H1 (cell line): ENCODE results near the gene QSOX2. TPM values are rescaled to one million over a fixed set of nuclear protein-coding genes. Genes with fewer than 3 reads are reported as not detected.

Experiments used
- CTCF ChIA-PET: fragments of 300-600 bp; sonication (Branson Sonifier 250); formaldehyde crosslinking; loops from one replicate; lab custom pipeline; 2021; ENCODE audit not compliant: partially characterized antibody; lab: Charles Lee
- POLR2A ChIA-PET: fragments of 300-600 bp; sonication (Branson Sonifier 250); formaldehyde crosslinking; loops from one replicate; lab custom pipeline; 2021; ENCODE audit warnings: inconsistent platforms; ENCODE audit not compliant: partially characterized antibody; lab: Charles Lee
- DNase-seq, 2 experiments: peaks; one replicate each; pipeline versions ENCODE4 v3.0.0 to v3.0.0-alpha.2; 2010 to 2022; ENCODE audit warnings: low spot score in 2 of 2, low read depth in 1 of 2, mixed read lengths in 1 of 2
- FAIRE-seq: peaks from 2 replicates; lab custom pipeline; 2011; peaks lifted over from hg19 to GRCh38; lab: Jason Lieb, UNC
- H2AFZ ChIP-seq: 2 replicates; pipeline ENCODE4 v1.8.1; 2012; ENCODE audit warnings: low read length, inconsistent platforms
- H2AK5ac ChIP-seq: 2 replicates; pipeline ENCODE4 v1.6.1; 2013; ENCODE audit warnings: low read depth, low read length
- H2BK120ac ChIP-seq: replicated peaks from 2 replicates; pipeline ENCODE3; 2013; ENCODE audit warnings: low read depth, low read length, inconsistent platforms
- H2BK12ac ChIP-seq: 2 replicates; pipeline ENCODE4 v1.6.1; 2013; ENCODE audit warnings: low read depth, low read length
- H2BK15ac ChIP-seq: 2 replicates; pipeline ENCODE4 v1.6.1; 2013; ENCODE audit warnings: low read length
- H2BK20ac ChIP-seq: 2 replicates; pipeline ENCODE4 v1.6.1; 2013; ENCODE audit warnings: low read length
- H2BK5ac ChIP-seq: 2 replicates; pipeline ENCODE4 v1.6.1; 2013; ENCODE audit warnings: low read depth, low read length
- H3K14ac ChIP-seq: 2 replicates; pipeline ENCODE4 v1.6.1; 2013; ENCODE audit warnings: inconsistent platforms; ENCODE audit not compliant: insufficient read length
- H3K18ac ChIP-seq: 2 replicates; pipeline ENCODE4 v1.6.1; 2013; ENCODE audit warnings: low read length; ENCODE audit errors: extremely low read depth
- H3K23ac ChIP-seq: 2 replicates; pipeline ENCODE4 v1.6.1; 2013; ENCODE audit warnings: inconsistent platforms; ENCODE audit not compliant: insufficient read length
- H3K23me2 ChIP-seq: 2 replicates; pipeline ENCODE4 v1.6.1; 2013; ENCODE audit warnings: low read depth, low read length
- H3K27ac ChIP-seq: 2 replicates; pipeline ENCODE4 v1.6.1; 2011; ENCODE audit warnings: low read depth, low read length, inconsistent platforms
- H3K27me3 ChIP-seq, 4 experiments: replicated peaks in 1 of 4; 1 replicate in 1 of 4; 2 replicates in 3 of 4; pipeline versions ENCODE4 v1.6.1 to v1.8.1; 2011 to 2013; ENCODE audit warnings: low read length in 3 of 4, mild to moderate bottlenecking in 3 of 4, inconsistent platforms in 2 of 4, mixed read lengths in 2 of 4, moderate library complexity in 1 of 4; ENCODE audit not compliant: control insufficient read depth in 3 of 4, insufficient read depth in 3 of 4; ENCODE audit errors: extremely low read depth in 1 of 4
- H3K36me3 ChIP-seq, 4 experiments: 2 replicates each; pipeline versions ENCODE4 v1.6.1 to v1.8.1; 2011 to 2013; ENCODE audit warnings: mild to moderate bottlenecking in 4 of 4, low read length in 3 of 4, moderate library complexity in 2 of 4, control low read depth in 1 of 4, inconsistent platforms in 1 of 4; ENCODE audit not compliant: insufficient read depth in 4 of 4, control insufficient read depth in 2 of 4
- H3K4ac ChIP-seq: replicated peaks from 2 replicates; pipeline ENCODE3; 2013; ENCODE audit warnings: low read length, low read depth, mixed read lengths, inconsistent platforms; ENCODE audit not compliant: insufficient read length
- H3K4me1 ChIP-seq, 4 experiments: replicated peaks in 1 of 4; 1 replicate in 1 of 4; 2 replicates in 3 of 4; pipeline versions ENCODE4 v1.6.1 to v1.8.1; 2011 to 2013; ENCODE audit warnings: low read length in 3 of 4, inconsistent platforms in 2 of 4, mixed read lengths in 1 of 4; ENCODE audit not compliant: insufficient read depth in 4 of 4, control insufficient read depth in 3 of 4
- H3K4me2 ChIP-seq, 2 experiments: 2 replicates each; pipeline versions ENCODE4 v1.6.1 to v1.8.1; 2011 to 2013; ENCODE audit warnings: low read depth in 2 of 2, low read length in 2 of 2, control low read depth in 1 of 2, inconsistent platforms in 1 of 2, mild to moderate bottlenecking in 1 of 2; ENCODE audit not compliant: insufficient read depth in 1 of 2
- H3K4me3 ChIP-seq, 4 experiments: fragments of 200-600, 300-600 bp in 1 of 4; sonication (generic), shearing (Covaris generic), sonication (Bioruptor Twin) in 1 of 4; 2 replicates each; pipeline versions ENCODE4 v1.5.1 to v1.8.1; 2011 to 2016; ENCODE audit warnings: low read length in 4 of 4, low read depth in 3 of 4, control low read depth in 2 of 4, inconsistent platforms in 2 of 4, mild to moderate bottlenecking in 2 of 4, mixed read lengths in 1 of 4, moderate library complexity in 1 of 4; ENCODE audit not compliant: insufficient read depth in 2 of 4; ENCODE audit errors: extremely low read depth in 1 of 4
- H3K56ac ChIP-seq: replicated peaks from 2 replicates; pipeline ENCODE3; 2013; ENCODE audit warnings: low read depth, mild to moderate bottlenecking, mixed read lengths, low read length, inconsistent platforms; ENCODE audit not compliant: insufficient read length
- H3K79me1 ChIP-seq: 2 replicates; pipeline ENCODE4 v1.6.1; 2013; ENCODE audit warnings: low read depth, low read length, control low read depth
- H3K79me2 ChIP-seq, 2 experiments: 2 replicates each; pipeline versions ENCODE4 v1.6.1 to v1.8.1; 2012 to 2013; ENCODE audit warnings: low read length in 2 of 2, mild to moderate bottlenecking in 2 of 2, inconsistent platforms in 1 of 2; ENCODE audit not compliant: insufficient read depth in 2 of 2, control insufficient read depth in 1 of 2
- H3K9ac ChIP-seq, 4 experiments: replicated peaks in 1 of 4; 1 replicate in 1 of 4; 2 replicates in 3 of 4; pipeline versions ENCODE4 v1.6.1 to v1.8.1; 2011 to 2013; ENCODE audit warnings: low read depth in 3 of 4, low read length in 3 of 4, control low read depth in 2 of 4, mild to moderate bottlenecking in 2 of 4, moderate library complexity in 2 of 4, inconsistent platforms in 1 of 4; ENCODE audit errors: extremely low read depth in 1 of 4
- H3K9me3 ChIP-seq, 2 experiments: 2 replicates each; pipeline versions ENCODE4 v1.6.1 to v1.8.1; 2012 to 2013; ENCODE audit warnings: mild to moderate bottlenecking in 2 of 2, moderate library complexity in 2 of 2, control low read depth in 1 of 2, inconsistent platforms in 1 of 2, low read depth in 1 of 2, low read length in 1 of 2, mixed read lengths in 1 of 2; ENCODE audit not compliant: insufficient read depth in 2 of 2
- H4K20me1 ChIP-seq, 2 experiments: replicated peaks in 1 of 2; 2 replicates each; pipeline versions ENCODE3 to v1.8.1; 2011 to 2013; ENCODE audit warnings: inconsistent platforms in 2 of 2, low read length in 2 of 2, mild to moderate bottlenecking in 1 of 2; ENCODE audit not compliant: insufficient read depth in 2 of 2, control insufficient read depth in 1 of 2
- H4K5ac ChIP-seq: 2 replicates; pipeline ENCODE4 v1.6.1; 2013; ENCODE audit warnings: low read length, low read depth, mixed read lengths, inconsistent platforms; ENCODE audit not compliant: insufficient read length
- H4K8ac ChIP-seq: 2 replicates; pipeline ENCODE4 v1.8.0; 2013; ENCODE audit warnings: mild to moderate bottlenecking, moderate library complexity, low read length, inconsistent platforms; ENCODE audit not compliant: insufficient read depth; ENCODE audit errors: extremely low read depth
- H4K91ac ChIP-seq: replicated peaks from 2 replicates; pipeline ENCODE3; 2013; ENCODE audit warnings: low read length, mixed read lengths, inconsistent platforms; ENCODE audit not compliant: insufficient read length
- ATF2 ChIP-seq: IDR thresholded peaks from 2 replicates; pipeline ENCODE4 v1.6.1; 2012; ENCODE audit warnings: low read length, inconsistent platforms
- CTBP2 ChIP-seq: IDR thresholded peaks from 2 replicates; pipeline ENCODE4 v1.7.0; 2011; ENCODE audit warnings: borderline replicate concordance, mild to moderate bottlenecking, moderate library complexity, mixed read lengths, low read length; ENCODE audit not compliant: insufficient read depth, insufficient read length
- MAX ChIP-seq: IDR thresholded peaks from 2 replicates; pipeline ENCODE4 v1.6.1; 2012; ENCODE audit warnings: inconsistent platforms
- POU5F1 ChIP-seq: IDR thresholded peaks from 2 replicates; pipeline ENCODE4 v1.6.1; 2011; ENCODE audit warnings: low read depth, mild to moderate bottlenecking, low read length, moderate library complexity
- SAP30 ChIP-seq: fragments of 300-600 bp; sonication (generic); IDR thresholded peaks from 2 replicates; pipeline ENCODE4 v1.7.1; 2012; ENCODE audit warnings: low read length, moderate library complexity, mild to moderate bottlenecking, inconsistent platforms; ENCODE audit not compliant: insufficient read depth, insufficient replicate concordance
- SIRT6 ChIP-seq: IDR thresholded peaks from one replicate; pipeline ENCODE4 v1.7.1; 2012; ENCODE audit warnings: low read length, inconsistent platforms
- TBP ChIP-seq: IDR thresholded peaks from 2 replicates; pipeline ENCODE4 v1.6.1; 2011; ENCODE audit warnings: low read depth, low read length, improper control_type of control experiment
- whole genome bisulfite sequencing, 2 experiments: shearing (Covaris generic) in 1 of 2; methylation state at CpG; one replicate each; pipeline versions ENCODE4 v1.1.6 to v1.1.7; 2013 to 2015; ENCODE audit warnings: low lambda C conversion rate in 2 of 2, mixed read lengths in 2 of 2, inconsistent platforms in 1 of 2, low coverage in 1 of 2, missing lambda C conversion rate in 1 of 2; ENCODE audit not compliant: insufficient replicate concordance in 2 of 2, insufficient coverage in 1 of 2, insufficient read length in 1 of 2; ENCODE audit errors: extremely low coverage in 1 of 2, missing lambda C conversion rate in 1 of 2; 5-methylcytosine and 5-hydroxymethylcytosine counted together
- polyA plus RNA-seq, 7 experiments: library from polyadenylated mRNA; depleted of rRNA in 3 of 7; stranded (reverse) in 5 of 7; unstranded in 2 of 7; fragments of >200 nt in 5 of 7; fragments of 200-250 nt in 2 of 7; gene quantifications; 1 replicate in 5 of 7; 2 replicates in 1 of 7; 4 replicates in 1 of 7; pipeline versions ENCODE4 v1.2.1 to v1.2.3, GENCODE V29; 2011 to 2013; ENCODE audit warnings: missing spikeins in 2 of 7, mixed read lengths in 2 of 7
- total RNA-seq: library from RNA; stranded (reverse); fragmentation: NEBNext Ultra II Directional; extraction: Animal tissue kit (Norgen Biotek cat#: 25700); gene quantifications from 2 replicates; pipeline ENCODE4 v1.2.1, GENCODE V29; 2021
- TF ChIP-seq, protein P1 (sequence below): IDR thresholded peaks from 2 replicates; pipeline ENCODE4 v1.6.1; 2012; ENCODE audit warnings: inconsistent platforms

The QSOX2 gene
- total and polyA plus RNA-seq, 2 of the 8 experiments (the other 6 are each of a cell fraction or from before 2014, with no cell fraction given), result 18.0 to 28.6 TPM

- ChIA-PET POLR2A (no interaction called here), CTCF (interaction anchor here (0.7 to 5.2 kb wide), 40 partner anchors 8 to 291 kb away, joined by 3 to 40 read pairs (median 4); partner anchors contain the start of gene DNLZ)
- H2BK120ac ChIP-seq, result no peak overlapping the region
- H3K4me1 ChIP-seq, result peaks cover 0 to 4% (median 2%) of the 10 kb centered on the region in 4 experiments; a peak in 3 of 7 replicates
- peak overlapping the region; percentile 61; the same call in 1 of the 2 replicates for H2BK15ac ChIP-seq
- H3K56ac ChIP-seq, result no peak overlapping the region
- H3K23ac ChIP-seq, result no peak overlapping the region
- H3K36me3 ChIP-seq, result no peaks in the 10 kb centered on the region
- 51% methylated on average over 30 of the region's 32 CpGs; no CpG with 5 or more reads in 1 of the 2 experiments for WGBS, 2 experiments
- H4K91ac ChIP-seq, result no peak overlapping the region
- no peak overlapping the region for H3K4me3 ChIP-seq
- no peak overlapping the region for H3K9ac ChIP-seq
- H3K4ac ChIP-seq, result no peak overlapping the region
- peak overlapping the region; percentile 9; the same call in 1 of the 2 replicates for H4K8ac ChIP-seq
- H3K79me2 ChIP-seq, result no peaks in the 10 kb centered on the region
- H3K18ac ChIP-seq, result no peak overlapping the region
- no peak overlapping the region for H3K14ac ChIP-seq
- H3K9me3 ChIP-seq, result no peaks in the 10 kb centered on the region
- no peaks in the 10 kb centered on the region for H3K27me3 ChIP-seq
- DNase-seq (peak; percentile 43 to 93), FAIRE-seq (no peak)
- no peak overlapping the region; the same call in 1 of the 2 replicates for H2BK5ac ChIP-seq
- H2BK20ac ChIP-seq, result no peak overlapping the region
- no peaks in the 10 kb centered on the region for H4K20me1 ChIP-seq
- H2AFZ ChIP-seq, result peak overlapping the region; percentile 48; the same call in 1 of the 2 replicates
- H3K79me1 ChIP-seq, result no peaks in the 10 kb centered on the region
- H4K5ac ChIP-seq, result no peak overlapping the region
- no peaks in the 10 kb centered on the region for H3K23me2 ChIP-seq
- H2AK5ac ChIP-seq, result no peak overlapping the region
- peak overlapping the region in 1 of 2 experiments; percentile 32; a peak in 2 of 4 replicates for H3K4me2 ChIP-seq
- H2BK12ac ChIP-seq, result 0 out of 2 replicates have a peak overlapping the region, but pooled peaks have one; percentile 87
- no peak overlapping the region for H3K27ac ChIP-seq
- TF ChIP-seq POU5F1 (no peak), ATF2 (no peak), SAP30 (no peak), TBP (no peak), CTBP2 (no peak), MAX (peak; percentile 27; the same call in 1 of the 2 replicates), SIRT6 (no peak)
- TF ChIP-seq, protein P1, sequence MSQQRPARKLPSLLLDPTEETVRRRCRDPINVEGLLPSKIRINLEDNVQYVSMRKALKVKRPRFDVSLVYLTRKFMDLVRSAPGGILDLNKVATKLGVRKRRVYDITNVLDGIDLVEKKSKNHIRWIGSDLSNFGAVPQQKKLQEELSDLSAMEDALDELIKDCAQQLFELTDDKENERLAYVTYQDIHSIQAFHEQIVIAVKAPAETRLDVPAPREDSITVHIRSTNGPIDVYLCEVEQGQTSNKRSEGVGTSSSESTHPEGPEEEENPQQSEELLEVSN, result no peak
These were observed 38.0 kb upstream of the QSOX2 start for GRCh38 chr9:136283291-136284235.
